ENCODE results near the gene HLA-DMA. TPM values are rescaled to one million over a fixed set of nuclear protein-coding genes. Genes with fewer than 3 reads are reported as not detected.

Gene HLA-DMA
- total and polyA plus RNA-seq, 2 of the 13 experiments (the other 11 are each of a cell fraction or from before 2014, with no cell fraction given): 0.70 to 0.71 TPM

DNA sequence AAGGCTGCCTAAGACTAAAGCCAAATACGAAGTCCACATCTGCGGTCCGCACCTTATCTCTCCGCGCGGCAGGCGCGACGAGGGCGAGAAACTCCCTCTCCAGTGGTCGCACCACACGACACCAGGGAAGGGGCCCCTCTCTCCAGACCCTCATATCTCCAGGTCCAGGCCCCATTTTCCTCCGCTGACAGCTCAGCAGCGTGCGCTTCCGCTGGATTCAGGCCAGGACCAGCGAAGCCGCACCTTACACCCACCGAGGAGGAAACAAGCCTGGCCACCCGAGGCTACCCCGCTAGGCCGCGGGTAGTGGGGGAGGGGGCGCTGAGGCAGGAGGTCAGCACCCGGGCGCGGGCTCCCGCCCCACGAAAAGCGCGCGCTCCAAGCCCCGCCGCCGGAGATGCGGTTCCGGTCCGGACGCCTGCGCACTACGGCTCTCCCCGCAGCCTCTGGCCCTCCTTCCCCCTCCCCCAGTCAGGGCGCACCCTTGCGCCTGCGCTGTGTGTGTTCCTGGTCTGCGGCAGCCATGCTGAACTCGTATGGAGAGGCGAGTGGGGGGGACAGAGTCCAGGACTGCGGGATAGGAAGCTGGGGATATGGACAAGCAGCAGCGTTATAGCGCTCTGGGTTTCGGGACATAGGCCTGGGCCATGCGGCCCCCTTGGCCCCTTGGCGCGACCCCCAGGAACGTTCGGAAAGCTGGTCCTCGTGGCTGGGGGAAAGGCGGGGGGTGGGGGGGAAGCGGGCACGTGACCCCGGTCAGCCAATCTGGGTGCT, 15.4 kb upstream of the HLA-DMA start, which contains the start of gene BRD2 (continued):
- TF ChIP-seq, protein P1, sequence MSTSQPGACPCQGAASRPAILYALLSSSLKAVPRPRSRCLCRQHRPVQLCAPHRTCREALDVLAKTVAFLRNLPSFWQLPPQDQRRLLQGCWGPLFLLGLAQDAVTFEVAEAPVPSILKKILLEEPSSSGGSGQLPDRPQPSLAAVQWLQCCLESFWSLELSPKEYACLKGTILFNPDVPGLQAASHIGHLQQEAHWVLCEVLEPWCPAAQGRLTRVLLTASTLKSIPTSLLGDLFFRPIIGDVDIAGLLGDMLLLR (CRISPR knock-in tag; IDR thresholded peaks at IDR 0.05): peak; percentile 59; the same call in 1 of the 2 replicates
- TF ChIP-seq MED8 (CRISPR knock-in tag; IDR thresholded peaks at IDR 0.05; ENCODE audit: insufficient replicate concordance) (peak; percentile 73), ZNF160 (CRISPR knock-in tag; IDR thresholded peaks at IDR 0.05) (peak; percentile 83), BORCS8-MEF2B (CRISPR knock-in tag; IDR thresholded peaks at IDR 0.05) (peak; percentile 99), RBFOX2 (IDR thresholded peaks at IDR 0.05; ENCODE audit: low read depth, low read length) (peak; percentile 97), ZNF234 (CRISPR knock-in tag; conservative IDR thresholded peaks at IDR 0.05) (0 out of 2 replicates have a peak, but pooled peaks have one; percentile 75), PCBP1 (IDR thresholded peaks at IDR 0.05; ENCODE audit: borderline replicate concordance, low read depth, low read length) (no peak; the same call in 1 of the 2 replicates), SAP130 (CRISPR knock-in tag; IDR thresholded peaks at IDR 0.05; ENCODE audit: low read depth) (peak; percentile 53), HDAC6 (IDR thresholded peaks at IDR 0.05; ENCODE audit: low read depth, low read length) (no peak), MIXL1 (CRISPR knock-in tag; IDR thresholded peaks at IDR 0.05) (0 out of 2 replicates have a peak, but pooled peaks have one; percentile 36), ZNF44 (CRISPR knock-in tag; IDR thresholded peaks at IDR 0.05) (peak; percentile 97), ZBTB8A (CRISPR knock-in tag; IDR thresholded peaks at IDR 0.05; ENCODE audit: borderline replicate concordance, low read depth) (no peak; the same call in 1 of the 2 replicates), ZKSCAN8 (CRISPR knock-in tag; IDR thresholded peaks at IDR 0.05; ENCODE audit: borderline replicate concordance) (0 out of 2 replicates have a peak, but pooled peaks have one; percentile 16), ZNF816 (CRISPR knock-in tag; IDR thresholded peaks at IDR 0.05; ENCODE audit: borderline replicate concordance) (peak; percentile 92; the same call in 1 of the 2 replicates), FOXM1 (CRISPR knock-in tag; IDR thresholded peaks at IDR 0.05) (no peak), SKI (IDR thresholded peaks at IDR 0.05; ENCODE audit: partially characterized antibody) (peak; percentile 61), ZNF432 (CRISPR knock-in tag; IDR thresholded peaks at IDR 0.05; ENCODE audit: borderline replicate concordance) (no peak), ZNF605 (CRISPR knock-in tag; IDR thresholded peaks at IDR 0.05) (peak; percentile 96), SSRP1 (CRISPR knock-in tag; IDR thresholded peaks at IDR 0.05) (peak; percentile 75; the same call in 1 of the 2 replicates)
- TF ChIP-seq, protein P2, sequence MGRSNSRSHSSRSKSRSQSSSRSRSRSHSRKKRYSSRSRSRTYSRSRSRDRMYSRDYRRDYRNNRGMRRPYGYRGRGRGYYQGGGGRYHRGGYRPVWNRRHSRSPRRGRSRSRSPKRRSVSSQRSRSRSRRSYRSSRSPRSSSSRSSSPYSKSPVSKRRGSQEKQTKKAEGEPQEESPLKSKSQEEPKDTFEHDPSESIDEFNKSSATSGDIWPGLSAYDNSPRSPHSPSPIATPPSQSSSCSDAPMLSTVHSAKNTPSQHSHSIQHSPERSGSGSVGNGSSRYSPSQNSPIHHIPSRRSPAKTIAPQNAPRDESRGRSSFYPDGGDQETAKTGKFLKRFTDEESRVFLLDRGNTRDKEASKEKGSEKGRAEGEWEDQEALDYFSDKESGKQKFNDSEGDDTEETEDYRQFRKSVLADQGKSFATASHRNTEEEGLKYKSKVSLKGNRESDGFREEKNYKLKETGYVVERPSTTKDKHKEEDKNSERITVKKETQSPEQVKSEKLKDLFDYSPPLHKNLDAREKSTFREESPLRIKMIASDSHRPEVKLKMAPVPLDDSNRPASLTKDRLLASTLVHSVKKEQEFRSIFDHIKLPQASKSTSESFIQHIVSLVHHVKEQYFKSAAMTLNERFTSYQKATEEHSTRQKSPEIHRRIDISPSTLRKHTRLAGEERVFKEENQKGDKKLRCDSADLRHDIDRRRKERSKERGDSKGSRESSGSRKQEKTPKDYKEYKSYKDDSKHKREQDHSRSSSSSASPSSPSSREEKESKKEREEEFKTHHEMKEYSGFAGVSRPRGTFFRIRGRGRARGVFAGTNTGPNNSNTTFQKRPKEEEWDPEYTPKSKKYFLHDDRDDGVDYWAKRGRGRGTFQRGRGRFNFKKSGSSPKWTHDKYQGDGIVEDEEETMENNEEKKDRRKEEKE (IDR thresholded peaks at IDR 0.05): no peak
- TF ChIP-seq, protein P3, sequence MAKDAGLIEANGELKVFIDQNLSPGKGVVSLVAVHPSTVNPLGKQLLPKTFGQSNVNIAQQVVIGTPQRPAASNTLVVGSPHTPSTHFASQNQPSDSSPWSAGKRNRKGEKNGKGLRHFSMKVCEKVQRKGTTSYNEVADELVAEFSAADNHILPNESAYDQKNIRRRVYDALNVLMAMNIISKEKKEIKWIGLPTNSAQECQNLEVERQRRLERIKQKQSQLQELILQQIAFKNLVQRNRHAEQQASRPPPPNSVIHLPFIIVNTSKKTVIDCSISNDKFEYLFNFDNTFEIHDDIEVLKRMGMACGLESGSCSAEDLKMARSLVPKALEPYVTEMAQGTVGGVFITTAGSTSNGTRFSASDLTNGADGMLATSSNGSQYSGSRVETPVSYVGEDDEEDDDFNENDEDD (CRISPR knock-in tag; IDR thresholded peaks at IDR 0.05; ENCODE audit: borderline replicate concordance): peak; percentile 95; the same call in 1 of the 2 replicates
- TF ChIP-seq, protein P4, sequence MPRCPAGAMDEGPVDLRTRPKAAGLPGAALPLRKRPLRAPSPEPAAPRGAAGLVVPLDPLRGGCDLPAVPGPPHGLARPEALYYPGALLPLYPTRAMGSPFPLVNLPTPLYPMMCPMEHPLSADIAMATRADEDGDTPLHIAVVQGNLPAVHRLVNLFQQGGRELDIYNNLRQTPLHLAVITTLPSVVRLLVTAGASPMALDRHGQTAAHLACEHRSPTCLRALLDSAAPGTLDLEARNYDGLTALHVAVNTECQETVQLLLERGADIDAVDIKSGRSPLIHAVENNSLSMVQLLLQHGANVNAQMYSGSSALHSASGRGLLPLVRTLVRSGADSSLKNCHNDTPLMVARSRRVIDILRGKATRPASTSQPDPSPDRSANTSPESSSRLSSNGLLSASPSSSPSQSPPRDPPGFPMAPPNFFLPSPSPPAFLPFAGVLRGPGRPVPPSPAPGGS (CRISPR knock-in tag; IDR thresholded peaks at IDR 0.05): peak; percentile 92
- TF ChIP-seq, protein P5, sequence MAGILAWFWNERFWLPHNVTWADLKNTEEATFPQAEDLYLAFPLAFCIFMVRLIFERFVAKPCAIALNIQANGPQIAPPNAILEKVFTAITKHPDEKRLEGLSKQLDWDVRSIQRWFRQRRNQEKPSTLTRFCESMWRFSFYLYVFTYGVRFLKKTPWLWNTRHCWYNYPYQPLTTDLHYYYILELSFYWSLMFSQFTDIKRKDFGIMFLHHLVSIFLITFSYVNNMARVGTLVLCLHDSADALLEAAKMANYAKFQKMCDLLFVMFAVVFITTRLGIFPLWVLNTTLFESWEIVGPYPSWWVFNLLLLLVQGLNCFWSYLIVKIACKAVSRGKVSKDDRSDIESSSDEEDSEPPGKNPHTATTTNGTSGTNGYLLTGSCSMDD (CRISPR knock-in tag; IDR thresholded peaks at IDR 0.05): no peak
